Stomach (tissue), 9 donors: Measurements from ENCODE around the gene NAGK. TPM values are rescaled to one million over a fixed set of nuclear protein-coding genes. Genes with fewer than 3 reads are reported as not detected.

Source experiments
- DNase-seq, 2 donors: peaks; one replicate each; pipeline versions ENCODE4 v3.0.0 to v3.0.0-alpha.2; 2013 to 2019
- H3K27ac ChIP-seq, 5 donors: fragments of 200-600 bp in 4 of 5; sonication (generic) in 4 of 5; one replicate each; pipeline ENCODE4 v1.5.1; 2013 to 2019; ENCODE audit warnings: mild to moderate bottlenecking in 1 of 5, moderate library complexity in 1 of 5
- H3K27me3 ChIP-seq, 3 donors: fragments of 200-600 bp; sonication (generic); one replicate each; pipeline ENCODE4 v1.5.1; 2017 to 2019; ENCODE audit warnings: mixed run types in 1 of 3
- H3K36me3 ChIP-seq, 4 donors: fragments of 200-600 bp; sonication (generic); 1 replicate in 3 of 4; 2 replicates in 1 of 4; pipeline ENCODE4 v1.5.1; 2016 to 2019
- H3K4me1 ChIP-seq, 4 donors: fragments of 200-600 bp; sonication (generic); one replicate each; pipeline ENCODE4 v1.5.1; 2016 to 2019
- H3K4me3 ChIP-seq, 4 donors: fragments of 200-600 bp; sonication (generic) in 3 of 4; one replicate each; pipeline ENCODE4 v1.5.1; 2016 to 2019; ENCODE audit warnings: mild to moderate bottlenecking in 1 of 4
- H3K9me3 ChIP-seq, 4 donors: fragments of 200-600 bp; sonication (generic); one replicate each; pipeline ENCODE4 v1.5.1; 2016 to 2019
- EP300 ChIP-seq: sonication (generic); formaldehyde crosslinking; IDR thresholded peaks from one replicate; pipeline ENCODE4 v1.6.1; 2017; ENCODE audit warnings: antibody characterized with exemption
- POLR2A ChIP-seq, 4 donors: fragments of 450-650 bp; IDR thresholded peaks; one replicate each; pipeline ENCODE4 v1.6.1; 2016; ENCODE audit warnings: antibody characterized with exemption in 4 of 4, control low read depth in 2 of 4, mild to moderate bottlenecking in 1 of 4, moderate library complexity in 1 of 4
- POLR2AphosphoS5 ChIP-seq, 3 donors: sonication (generic); formaldehyde crosslinking; IDR thresholded peaks; one replicate each; pipeline ENCODE4 v1.6.1; 2016; ENCODE audit warnings: antibody characterized with exemption in 3 of 3
- WGBS, 5 donors: extraction: QIAGEN DNeasy Blood & Tissue Kit in 3 of 5; methylation state at CpG; one replicate each; pipeline versions ENCODE4 v1.1.5 to v1.1.7; 2013 to 2018; 5-methylcytosine and 5-hydroxymethylcytosine counted together
- intact Hi-C: fragments of 100-400 bp; cut with DNase I; formaldehyde crosslinking; loops from one replicate; pipeline ENCODE4 v1.15.1; 2023; ENCODE audit warnings: low total_unique reads
- polyA plus RNA-seq, 3 donors: library from polyadenylated mRNA; stranded (reverse); fragments of 200-250 nt; gene quantifications; one replicate each; pipeline ENCODE4 v1.2.3, GENCODE V29; 2013
- total RNA-seq, 5 donors: library from RNA; depleted of rRNA; stranded (reverse); fragments of >200 nt; gene quantifications; one replicate each; pipeline versions ENCODE4 v1.1.0 to v1.2.3, GENCODE V29; 2014 to 2016
- TF ChIP-seq, protein P1 (sequence below), 7 experiments: fragments of 450-650 bp in 4 of 7; fragments of 200-600 bp in 3 of 7; sonication (generic) in 3 of 7; IDR thresholded peaks; one replicate each; pipeline ENCODE4 v1.5.1; 2016 to 2019; ENCODE audit warnings: antibody characterized with exemption in 7 of 7, control low read depth in 2 of 7, mild to moderate bottlenecking in 1 of 7
- donor health status: healthy with polysubstance abuse.
- donor health status: Bipolar disorder and iron deficiency.
- donor health status: healthy.

The NAGK gene
- total and polyA plus RNA-seq, 8 donors = 25.9 to 124 (median 91.4) TPM

DNA sequence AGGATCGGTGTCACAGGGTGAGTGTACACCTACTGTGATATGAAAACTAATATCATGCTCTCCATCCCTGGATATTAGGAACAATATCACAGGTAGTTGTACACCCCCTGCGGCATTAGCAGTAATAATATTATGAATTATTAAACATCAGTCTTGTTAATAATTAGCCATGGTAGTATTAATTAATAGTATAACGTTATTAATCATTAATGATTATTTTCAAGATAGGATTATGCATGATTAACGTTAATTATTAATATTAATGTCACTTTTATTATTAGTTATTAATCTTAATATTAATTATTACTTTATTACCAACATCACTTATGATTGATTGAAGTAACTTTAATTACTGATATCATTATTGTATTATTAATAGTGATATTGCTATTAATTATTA is 26.2 kb upstream of the NAGK start:
- no peaks in the 10 kb centered on the region for H3K4me1 ChIP-seq
- 62 to 71% (median 66%) methylated on average over 4 of the region's 4 CpGs for WGBS, 5 donors
- DNase-seq = no peak
- H3K9me3 ChIP-seq = no peaks in the 10 kb centered on the region
- H3K36me3 ChIP-seq = no peaks in the 10 kb centered on the region
- H3K27me3 ChIP-seq = peaks cover 0 to 22% (median 0%) of the 10 kb centered on the region in 3 donors
- no peak overlapping the region for H3K27ac ChIP-seq
- TF ChIP-seq, protein P1, sequence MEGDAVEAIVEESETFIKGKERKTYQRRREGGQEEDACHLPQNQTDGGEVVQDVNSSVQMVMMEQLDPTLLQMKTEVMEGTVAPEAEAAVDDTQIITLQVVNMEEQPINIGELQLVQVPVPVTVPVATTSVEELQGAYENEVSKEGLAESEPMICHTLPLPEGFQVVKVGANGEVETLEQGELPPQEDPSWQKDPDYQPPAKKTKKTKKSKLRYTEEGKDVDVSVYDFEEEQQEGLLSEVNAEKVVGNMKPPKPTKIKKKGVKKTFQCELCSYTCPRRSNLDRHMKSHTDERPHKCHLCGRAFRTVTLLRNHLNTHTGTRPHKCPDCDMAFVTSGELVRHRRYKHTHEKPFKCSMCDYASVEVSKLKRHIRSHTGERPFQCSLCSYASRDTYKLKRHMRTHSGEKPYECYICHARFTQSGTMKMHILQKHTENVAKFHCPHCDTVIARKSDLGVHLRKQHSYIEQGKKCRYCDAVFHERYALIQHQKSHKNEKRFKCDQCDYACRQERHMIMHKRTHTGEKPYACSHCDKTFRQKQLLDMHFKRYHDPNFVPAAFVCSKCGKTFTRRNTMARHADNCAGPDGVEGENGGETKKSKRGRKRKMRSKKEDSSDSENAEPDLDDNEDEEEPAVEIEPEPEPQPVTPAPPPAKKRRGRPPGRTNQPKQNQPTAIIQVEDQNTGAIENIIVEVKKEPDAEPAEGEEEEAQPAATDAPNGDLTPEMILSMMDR (IDR thresholded peaks at IDR 0.05) = no peak
- no peak for TF ChIP-seq EP300
- intact Hi-C loops = no loop called here
- H3K4me3 ChIP-seq = no peak overlapping the region

- Histone ChIP-seq H3K4me3 (no peak overlapping the region), H3K27me3 (peaks cover 0 to 22% (median 0%) of the 10 kb centered on the region in 3 donors), H3K4me1 (no peaks in the 10 kb centered on the region), H3K36me3 (no peaks in the 10 kb centered on the region), H3K27ac (no peak overlapping the region), H3K9me3 (no peaks in the 10 kb centered on the region)
- no peak for DNase-seq
- TF ChIP-seq, protein P1 (IDR thresholded peaks at IDR 0.05) = no peak
- no peak for TF ChIP-seq POLR2AphosphoS5 (IDR thresholded peaks at IDR 0.05)
- TF ChIP-seq POLR2A (IDR thresholded peaks at IDR 0.05) = no peak
- no peak for TF ChIP-seq EP300
- WGBS, 5 donors = 82 to 85% (median 83%) methylated on average over 23 to 36 of the region's 36 CpGs
- intact Hi-C loops = no loop called here
These were observed 24.7 kb upstream of the NAGK start for GRCh38 chr2:71043531-71044407.

DNA sequence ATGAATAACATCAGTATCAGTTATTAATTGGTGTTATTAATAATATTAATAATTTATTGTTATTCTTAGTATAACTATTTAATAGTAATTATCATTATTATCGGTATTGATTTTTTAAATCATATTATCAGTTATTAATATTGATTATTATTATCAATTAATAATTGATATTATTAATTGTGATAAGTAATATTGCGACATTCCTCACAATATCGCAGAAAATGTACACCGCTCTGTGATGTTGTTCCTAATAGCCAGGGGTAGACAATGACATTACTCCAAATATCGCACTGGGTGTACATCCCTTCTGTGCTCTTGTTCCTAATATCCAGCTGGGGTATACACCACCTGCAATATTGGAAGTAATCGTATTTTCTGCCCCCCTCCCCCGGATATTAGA is 23.3 kb upstream of the NAGK start:
- TF ChIP-seq POLR2A (IDR thresholded peaks at IDR 0.05) (no peak), EP300 (no peak), POLR2AphosphoS5 (IDR thresholded peaks at IDR 0.05) (no peak)
- TF ChIP-seq, protein P1 (IDR thresholded peaks at IDR 0.05) = no peak
- H3K9me3 ChIP-seq = no peaks in the 10 kb centered on the region
- H3K4me1 ChIP-seq = peaks cover 0 to 5% (median 0%) of the 10 kb centered on the region in 4 donors
- H3K27me3 ChIP-seq = peaks cover 0 to 22% (median 0%) of the 10 kb centered on the region in 3 donors
- H3K36me3 ChIP-seq = no peaks in the 10 kb centered on the region
- 91 to 96% (median 93%) methylated on average over 7 of the region's 7 CpGs for WGBS, 5 donors
- no peak for DNase-seq
- intact Hi-C loops = no loop called here
- no peak overlapping the region for H3K4me3 ChIP-seq
- no peak overlapping the region for H3K27ac ChIP-seq

GRCh38 chr2:71045865-71046548 is 22.4 kb upstream of the NAGK start:
- H3K27me3 ChIP-seq = peaks cover 0 to 22% (median 0%) of the 10 kb centered on the region in 3 donors
- H3K9me3 ChIP-seq = no peaks in the 10 kb centered on the region
- H3K4me3 ChIP-seq = no peak overlapping the region
- H3K27ac ChIP-seq = no peak overlapping the region
- no peak for TF ChIP-seq POLR2A (IDR thresholded peaks at IDR 0.05)
- no peak for TF ChIP-seq POLR2AphosphoS5 (IDR thresholded peaks at IDR 0.05)
- TF ChIP-seq, protein P1 (IDR thresholded peaks at IDR 0.05) = no peak
- TF ChIP-seq EP300 = no peak
- no peak for DNase-seq
- 77 to 85% (median 83%) methylated on average over 23 of the region's 23 CpGs for WGBS, 5 donors
- no peaks in the 10 kb centered on the region for H3K36me3 ChIP-seq
- H3K4me1 ChIP-seq = peaks cover 0 to 8% (median 0%) of the 10 kb centered on the region in 4 donors
- intact Hi-C loops = no loop called here
